ENCODE data around the gene CTBP2.
"Not testable (repeated sequence)": the region's sequence is repeated elsewhere in the genome, so short reads cannot be mapped to it uniquely, and the experiment has no call there.

The CTBP2 gene

GRCh38 chr10:125064681-125065492 is 95.5 kb downstream of the CTBP2 start:
- peak; percentile 74 for DNase-seq (ENCODE audit: low spot score)

- DNase-seq (ENCODE audit: low spot score) = no peak
Observed at GRCh38 chr10:125063256-125063925, 97.0 kb downstream of the CTBP2 start.

GRCh38 chr10:125062914-125063230 is 97.5 kb downstream of the CTBP2 start:
- DNase-seq (ENCODE audit: low spot score) = peak; percentile 47

GRCh38 chr10:125062227-125062913 is 98.0 kb downstream of the CTBP2 start:
- DNase-seq (ENCODE audit: low spot score) = no peak

- no peak for DNase-seq (ENCODE audit: low spot score)
Observed at GRCh38 chr10:125061557-125062226, 98.7 kb downstream of the CTBP2 start.

- peak; percentile 83 for DNase-seq (ENCODE audit: low spot score)
Observed at GRCh38 chr10:125060826-125061556, 99.4 kb downstream of the CTBP2 start.

- DNase-seq (ENCODE audit: low spot score) = peak; percentile 39
Observed at GRCh38 chr10:125060482-125060825, 99.9 kb downstream of the CTBP2 start.

- DNase-seq (ENCODE audit: low spot score) = no peak
Observed at GRCh38 chr10:125060026-125060425, 100.3 kb downstream of the CTBP2 start.

- not testable (repeated sequence) for DNase-seq (ENCODE audit: low spot score)
Observed at GRCh38 chr10:125059348-125059747, 101.0 kb downstream of the CTBP2 start.

GRCh38 chr10:125057158-125058001 is 103.0 kb downstream of the CTBP2 start:
- DNase-seq (ENCODE audit: low spot score) = peak; percentile 86

GRCh38 chr10:125056161-125057132 is 103.9 kb downstream of the CTBP2 start:
- DNase-seq (ENCODE audit: low spot score) = no peak

GRCh38 chr10:125055446-125055845 is 104.9 kb downstream of the CTBP2 start:
- DNase-seq (ENCODE audit: low spot score) = no peak

GRCh38 chr10:125054669-125055268 is 105.6 kb downstream of the CTBP2 start:
- no peak for DNase-seq (ENCODE audit: low spot score)

GRCh38 chr10:125054216-125054615 is 106.1 kb downstream of the CTBP2 start:
- no peak for DNase-seq (ENCODE audit: low spot score)

GRCh38 chr10:125052146-125052545 is 108.2 kb downstream of the CTBP2 start:
- DNase-seq (ENCODE audit: low spot score) = no peak

- DNase-seq (ENCODE audit: low spot score) = no peak
Observed at GRCh38 chr10:125050383-125050782, 110.0 kb downstream of the CTBP2 start.

- no peak for DNase-seq (ENCODE audit: low spot score)
Observed at GRCh38 chr10:125049216-125049881, 111.0 kb downstream of the CTBP2 start.

- peak; percentile 93 for DNase-seq (ENCODE audit: low spot score)
Observed at GRCh38 chr10:125048094-125048864, 112.1 kb downstream of the CTBP2 start.

Measured in AG20443 (cell line).